ENCODE results near the gene ARX.

ARX gene

GRCh38 chrX:25001808-25002660 is 13.7 kb downstream of the ARX start:
- DNase-seq (ENCODE audit: low read depth in 2 of 2), result no peak

GRCh38 chrX:24999511-24999910 is 16.3 kb downstream of the ARX start:
- no peak for DNase-seq (ENCODE audit: low read depth in 2 of 2)

GRCh38 chrX:24996096-24996709 is 19.6 kb downstream of the ARX start:
- no peak for DNase-seq (ENCODE audit: low read depth in 2 of 2)

GRCh38 chrX:24993879-24994278 is 21.9 kb downstream of the ARX start:
- no peak for DNase-seq (ENCODE audit: low read depth in 2 of 2)

GRCh38 chrX:24990535-24990934 is 25.2 kb downstream of the ARX start:
- DNase-seq (ENCODE audit: low read depth in 2 of 2), result no peak

- no peak for DNase-seq (ENCODE audit: low read depth in 2 of 2)
These were observed 27.5 kb downstream of the ARX start for GRCh38 chrX:24988314-24988713.

GRCh38 chrX:24987731-24988130 is 28.0 kb downstream of the ARX start:
- DNase-seq (ENCODE audit: low read depth in 2 of 2), result no peak

- no peak for DNase-seq (ENCODE audit: low read depth in 2 of 2)
These were observed 30.6 kb downstream of the ARX start for GRCh38 chrX:24985120-24985519.

- DNase-seq (ENCODE audit: low read depth in 2 of 2), result no peak
These were observed 31.8 kb downstream of the ARX start for GRCh38 chrX:24983931-24984330.

GRCh38 chrX:24982306-24982965 is 33.3 kb downstream of the ARX start:
- no peak for DNase-seq (ENCODE audit: low read depth in 2 of 2)

- DNase-seq (ENCODE audit: low read depth in 2 of 2), result no peak
These were observed 34.7 kb downstream of the ARX start for GRCh38 chrX:24981030-24981429.

GRCh38 chrX:24979081-24979480 is 36.7 kb downstream of the ARX start:
- no peak for DNase-seq (ENCODE audit: low read depth in 2 of 2)

GRCh38 chrX:24969812-24970211 is 46.0 kb downstream of the ARX start:
- DNase-seq (ENCODE audit: low read depth in 2 of 2), result no peak

- DNase-seq (ENCODE audit: low read depth in 2 of 2), result no peak
These were observed 50.4 kb downstream of the ARX start for GRCh38 chrX:24965372-24965771.

- no peak for DNase-seq (ENCODE audit: low read depth in 2 of 2)
These were observed 51.9 kb downstream of the ARX start for GRCh38 chrX:24963823-24964222.

- DNase-seq (ENCODE audit: low read depth in 2 of 2), result no peak
These were observed 54.0 kb downstream of the ARX start for GRCh38 chrX:24961809-24962208.

GRCh38 chrX:24956828-24957227 is 58.9 kb downstream of the ARX start:
- DNase-seq (ENCODE audit: low read depth in 2 of 2), result no peak

- DNase-seq (ENCODE audit: low read depth in 2 of 2), result no peak
These were observed 60.3 kb downstream of the ARX start for GRCh38 chrX:24955372-24955930.

GRCh38 chrX:24954732-24955131 is 61.0 kb downstream of the ARX start:
- DNase-seq (ENCODE audit: low read depth in 2 of 2), result no peak

All from stimulated activated CD8-positive, alpha-beta memory T cell treated with anti-CD3 and anti-CD28 coated beads, Interleukin-15, amount 100 ng/mL, for 48 hours (primary cell).